Measurements from ENCODE around the gene TOMM20L. TPM values are rescaled to one million over a fixed set of nuclear protein-coding genes. Genes with fewer than 3 reads are reported as not detected.

Gene TOMM20L
- polyA plus RNA-seq, 1 of the 3 experiments (the other 2 are of a cell fraction): not detected

DNA sequence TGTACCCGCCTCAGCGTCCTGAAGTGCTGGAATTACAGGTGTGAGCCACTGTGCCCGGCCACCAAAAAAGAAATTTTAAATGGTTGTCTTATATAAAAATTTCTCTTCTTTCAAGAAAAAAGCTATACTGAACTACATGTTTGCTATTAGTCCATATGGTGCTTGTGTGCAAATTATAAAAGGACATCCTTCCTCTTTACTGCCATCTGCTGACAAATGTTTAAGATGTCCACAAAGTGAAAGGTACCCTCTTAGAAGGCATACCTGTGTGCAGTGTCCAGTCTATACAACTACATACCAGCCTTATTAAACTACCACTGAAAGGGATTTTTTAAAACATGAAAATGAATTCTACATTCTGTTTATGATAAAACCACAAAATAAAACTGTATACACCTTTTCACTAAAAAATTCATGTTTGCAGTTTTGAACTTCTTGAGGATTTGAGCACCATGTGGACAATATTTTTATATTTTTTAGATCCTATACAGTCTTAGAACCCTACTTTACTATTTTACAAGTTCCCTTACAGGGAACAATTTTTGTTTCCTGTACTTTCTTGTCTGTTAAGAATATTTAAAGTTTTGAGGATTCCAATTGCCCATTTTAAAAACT is 32.8 kb upstream of the TOMM20L start:
- peak; percentile 31 for DNase-seq
- H2AFZ ChIP-seq (ENCODE audit: low read depth): no peak overlapping the region
- ChIA-PET CTCF (interaction anchor here (0.7 to 2.2 kb wide), 9 partner anchors 11 to 255 kb away, joined by 3 to 11 read pairs (median 4); partner anchors contain the start of gene ARID4A), POLR2A (no interaction called here)
- no peaks in the 10 kb centered on the region for H4K20me1 ChIP-seq (ENCODE audit: insufficient read depth)
- no peaks in the 10 kb centered on the region for H3K9me3 ChIP-seq
- H3K27ac ChIP-seq (ENCODE audit: low read depth in 2 of 2, low read length in 1 of 2): no peak overlapping the region
- H3K4me2 ChIP-seq: no peak overlapping the region
- H3K79me2 ChIP-seq (ENCODE audit: insufficient read depth): no peaks in the 10 kb centered on the region
- TF ChIP-seq POLR2AphosphoS5 (IDR thresholded peaks at IDR 0.05; ENCODE audit: low read depth, low read length): no peak
- peak; percentile 53 for TF ChIP-seq CTCF (IDR thresholded peaks at IDR 0.05)
- no peak for TF ChIP-seq ZBTB33 (IDR thresholded peaks at IDR 0.05; ENCODE audit: borderline replicate concordance, low read depth)
- 0 out of 2 replicates have a peak, but pooled peaks have one; percentile 23 for TF ChIP-seq SMC3 (IDR thresholded peaks at IDR 0.05; ENCODE audit: low read depth, low read length)
- TF ChIP-seq RXRA (IDR thresholded peaks at IDR 0.05; ENCODE audit: borderline replicate concordance, low read depth): no peak
- TF ChIP-seq RCOR1 (IDR thresholded peaks at IDR 0.05; ENCODE audit: low read length): no peak
- TF ChIP-seq TCF12 (IDR thresholded peaks at IDR 0.05): no peak
- TF ChIP-seq TEAD4 (IDR thresholded peaks at IDR 0.05; ENCODE audit: borderline replicate concordance, insufficient read depth): no peak
- TF ChIP-seq RAD21 (IDR thresholded peaks at IDR 0.05; ENCODE audit: low read length): peak; percentile 63
- H3K36me3 ChIP-seq (replicated peaks in 1 of 2; ENCODE audit: control insufficient read depth in 1 of 2, insufficient read depth in 2 of 2, low read length in 1 of 2): peaks cover 54 to 77% of the 10 kb centered on the region in 2 experiments
- no peak overlapping the region for H3K4me3 ChIP-seq (ENCODE audit: low read depth in 2 of 2, low read length in 1 of 2)
- 80% methylated on average over 3 of the region's 3 CpGs for WGBS (ENCODE audit: low lambda C conversion rate)
- H3K27me3 ChIP-seq (ENCODE audit: insufficient read depth): no peaks in the 10 kb centered on the region
- H3K4me1 ChIP-seq (ENCODE audit: control insufficient read depth in 1 of 2, insufficient read depth in 2 of 2, low read depth in 1 of 2, low read length in 1 of 2): no peaks in the 10 kb centered on the region
- peaks cover 11% of the 10 kb centered on the region for H3F3A ChIP-seq (replicated peaks; ENCODE audit: insufficient read depth)
- no peaks in the 10 kb centered on the region for H3K9me2 ChIP-seq
- H3K9ac ChIP-seq: no peak overlapping the region

DNA sequence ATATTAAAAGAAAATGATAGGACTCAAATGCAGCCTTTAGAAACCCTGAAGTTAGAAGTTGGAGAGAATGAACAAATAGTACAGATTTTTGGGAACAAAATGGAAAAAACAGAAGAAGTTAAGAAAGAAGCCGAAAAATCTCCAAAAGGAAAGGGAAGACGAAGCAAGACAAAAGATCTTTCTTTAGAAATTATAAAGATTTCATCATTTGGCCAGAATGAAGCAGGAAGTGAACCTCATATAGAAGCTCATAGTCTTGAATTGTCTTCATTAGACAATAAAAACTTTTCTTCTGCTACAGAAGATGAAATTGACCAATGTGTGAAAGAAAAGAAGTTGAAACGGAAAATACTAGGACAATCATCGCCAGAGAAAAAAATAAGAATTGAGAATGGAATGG is 31.4 kb upstream of the TOMM20L start:
- H3K4me3 ChIP-seq (ENCODE audit: low read depth in 2 of 2, low read length in 1 of 2): no peak overlapping the region
- DNase-seq: no peak
- H3K9me3 ChIP-seq: no peaks in the 10 kb centered on the region
- WGBS (ENCODE audit: low lambda C conversion rate): 95% methylated on average over 4 of the region's 4 CpGs
- POLR2A ChIA-PET: no interaction called here
- H3K4me1 ChIP-seq (ENCODE audit: control insufficient read depth in 1 of 2, insufficient read depth in 2 of 2, low read depth in 1 of 2, low read length in 1 of 2): no peaks in the 10 kb centered on the region
- H2AFZ ChIP-seq (ENCODE audit: low read depth): no peak overlapping the region
- no peak overlapping the region for H3K27ac ChIP-seq (ENCODE audit: low read depth in 2 of 2, low read length in 1 of 2)
- H4K20me1 ChIP-seq (ENCODE audit: insufficient read depth): no peaks in the 10 kb centered on the region
- CTCF ChIA-PET: interaction anchor here (0.7 to 1.9 kb wide), 8 partner anchors 12 to 255 kb away, joined by 3 to 6 read pairs (median 4); partner anchors contain the start of genes ARID4A, KIAA0586, TIMM9 and TOMM20L
- H3K9me2 ChIP-seq: no peaks in the 10 kb centered on the region
- H3K36me3 ChIP-seq (replicated peaks in 1 of 2; ENCODE audit: control insufficient read depth in 1 of 2, insufficient read depth in 2 of 2, low read length in 1 of 2): peaks cover 62 to 84% of the 10 kb centered on the region in 2 experiments
- peaks cover 19% of the 10 kb centered on the region for H3F3A ChIP-seq (replicated peaks; ENCODE audit: insufficient read depth)
- no peaks in the 10 kb centered on the region for H3K79me2 ChIP-seq (ENCODE audit: insufficient read depth)
- no peak overlapping the region for H3K9ac ChIP-seq
- no peaks in the 10 kb centered on the region for H3K27me3 ChIP-seq (ENCODE audit: insufficient read depth)
- H3K4me2 ChIP-seq: no peak overlapping the region
- TF ChIP-seq SMC3 (IDR thresholded peaks at IDR 0.05; ENCODE audit: low read depth, low read length) (no peak), MXI1 (IDR thresholded peaks at IDR 0.05; ENCODE audit: low read depth, low read length) (no peak), EZH2phosphoT487 (IDR thresholded peaks at IDR 0.05; ENCODE audit: borderline replicate concordance, low read depth) (no peak), FOXJ3 (CRISPR knock-in tag; IDR thresholded peaks at IDR 0.05) (no peak), YY1 (IDR thresholded peaks at IDR 0.05; ENCODE audit: low read depth) (no peak), FOSL2 (IDR thresholded peaks at IDR 0.05; ENCODE audit: borderline replicate concordance, low read depth) (no peak), RXRA (IDR thresholded peaks at IDR 0.05; ENCODE audit: borderline replicate concordance, low read depth) (no peak), RAD21 (IDR thresholded peaks at IDR 0.05; ENCODE audit: low read length) (no peak), MEF2A (IDR thresholded peaks at IDR 0.05; ENCODE audit: borderline replicate concordance, low read depth) (no peak), NRF1 (IDR thresholded peaks at IDR 0.05; ENCODE audit: low read depth, low read length) (no peak), RCOR1 (IDR thresholded peaks at IDR 0.05; ENCODE audit: low read length) (no peak), ELF1 (IDR thresholded peaks at IDR 0.05) (no peak), EP300 (IDR thresholded peaks at IDR 0.05; ENCODE audit: borderline replicate concordance in 1 of 2, low read depth in 1 of 2, low read length in 1 of 2) (no peak), ZBTB33 (IDR thresholded peaks at IDR 0.05; ENCODE audit: borderline replicate concordance, low read depth) (no peak), GABPA (IDR thresholded peaks at IDR 0.05; ENCODE audit: low read depth) (no peak), CTCF (IDR thresholded peaks at IDR 0.05) (no peak)

All from SK-N-SH (cell line).